Stimulated activated CD8-positive, alpha-beta memory T cell treated with anti-CD3 and anti-CD28 coated beads, Interleukin-2, amount 100 ng/mL, for 1 hour (primary cell): Measurements from ENCODE around the gene IL3.

Source experiments
- DNase-seq, 2 donors: peaks; one replicate each; pipeline ENCODE4 v3.0.0-alpha.2; 2020; ENCODE audit warnings: low read depth in 2 of 2

IL3 gene

GRCh38 chr5:132072070-132072469 is 11.6 kb downstream of the IL3 start:
- no peak for DNase-seq

GRCh38 chr5:132072528-132072927 is 12.1 kb downstream of the IL3 start:
- no peak for DNase-seq

GRCh38 chr5:132073231-132074013 is 13.0 kb downstream of the IL3 start, which contains the start of gene CSF2:
Gene CSF2 (plus strand): TSS chr5:132073789. CDS start chr5:132073824, 35 bp downstream.
- no peak for DNase-seq

GRCh38 chr5:132074091-132074771 is 13.8 kb downstream of the IL3 start:
- no peak for DNase-seq

GRCh38 chr5:132074772-132075718 is 14.6 kb downstream of the IL3 start:
- DNase-seq: no peak

GRCh38 chr5:132075719-132076077 is 15.2 kb downstream of the IL3 start:
- no peak for DNase-seq

- no peak for DNase-seq
These were observed 15.9 kb downstream of the IL3 start for GRCh38 chr5:132076202-132076830.

GRCh38 chr5:132076983-132077382 is 16.5 kb downstream of the IL3 start:
- no peak for DNase-seq

- DNase-seq: no peak
These were observed 18.6 kb downstream of the IL3 start for GRCh38 chr5:132079081-132079480.

GRCh38 chr5:132079619-132080018 is 19.2 kb downstream of the IL3 start:
- DNase-seq: no peak

GRCh38 chr5:132080595-132080994 is 20.1 kb downstream of the IL3 start:
- DNase-seq: no peak

- no peak for DNase-seq
These were observed 21.0 kb downstream of the IL3 start for GRCh38 chr5:132081458-132081857.

- no peak for DNase-seq
These were observed 22.0 kb downstream of the IL3 start for GRCh38 chr5:132082329-132083023.

GRCh38 chr5:132083071-132083678 is 22.7 kb downstream of the IL3 start:
- no peak for DNase-seq

GRCh38 chr5:132085686-132086085 is 25.2 kb downstream of the IL3 start:
- no peak for DNase-seq

GRCh38 chr5:132086277-132086794 is 25.9 kb downstream of the IL3 start:
- DNase-seq: no peak

- no peak for DNase-seq
These were observed 26.7 kb downstream of the IL3 start for GRCh38 chr5:132087176-132087575.

GRCh38 chr5:132087661-132088060 is 27.2 kb downstream of the IL3 start:
- DNase-seq: no peak

GRCh38 chr5:132089363-132089762 is 28.9 kb downstream of the IL3 start:
- no peak for DNase-seq

- no peak for DNase-seq
These were observed 29.7 kb downstream of the IL3 start for GRCh38 chr5:132090107-132090506.
